T-helper 2 cell treated with Interferon-gamma antibody and Interleukin-4, amounts not matched to agents 100 ng/mL and 5 ng/mL, for 36 hours (primary cell): ENCODE data around the gene CFAP141. TPM values are rescaled to one million over a fixed set of nuclear protein-coding genes. Genes with fewer than 3 reads are reported as not detected.
"Not testable (repeated sequence)": the region's sequence is repeated elsewhere in the genome, so short reads cannot be mapped to it uniquely, and the experiment has no call there.

ENCODE experiments used
- intact Hi-C: fragments of 100-400 bp; cut with micrococcal nuclease; formaldehyde crosslinking; loops from one replicate; pipeline ENCODE4 v1.15.1; 2023
- total RNA-seq: library from RNA; stranded (reverse); gene quantifications from 2 replicates; pipeline ENCODE4 v1.2.3, GENCODE V29; 2022

CFAP141 gene
- total RNA-seq = 0.50 TPM in 1 of 2 replicates, not detected in the other

- intact Hi-C loops = no loop called here
These were observed at the start of gene CFAP141 for GRCh38 chr1:154206196-154206595. Gene CFAP141, minus strand, starts transcription at chr1:154206333. Its CDS starts 26 bp downstream, at chr1:154206307.

- intact Hi-C loops = no loop called here
These were observed 47.5 kb upstream of the CFAP141 start for GRCh38 chr1:154253671-154254070.

GRCh38 chr1:154241703-154242351, 35.7 kb upstream of the CFAP141 start:
- intact Hi-C loops = no loop called here

GRCh38 chr1:154240294-154240833, 34.2 kb upstream of the CFAP141 start:
- intact Hi-C loops = no loop called here

GRCh38 chr1:154239491-154239890, 33.4 kb upstream of the CFAP141 start:
- intact Hi-C loops = no loop called here

- intact Hi-C loops = no loop called here
These were observed 31.9 kb upstream of the CFAP141 start for GRCh38 chr1:154237880-154238506.

- intact Hi-C loops = no loop called here
These were observed 31.3 kb upstream of the CFAP141 start for GRCh38 chr1:154237435-154237834.

- intact Hi-C loops = no loop called here
These were observed 30.7 kb upstream of the CFAP141 start for GRCh38 chr1:154236855-154237254.

- intact Hi-C loops = not testable (repeated sequence)
These were observed 27.0 kb upstream of the CFAP141 start for GRCh38 chr1:154233127-154233526.

- intact Hi-C loops = not testable (repeated sequence)
These were observed 25.0 kb upstream of the CFAP141 start for GRCh38 chr1:154231112-154231511.

- intact Hi-C loops = no loop called here
These were observed 19.2 kb upstream of the CFAP141 start for GRCh38 chr1:154225370-154225769.

GRCh38 chr1:154223621-154224020, 17.5 kb upstream of the CFAP141 start:
- intact Hi-C loops = loop anchor here (5.0 kb wide), 1 partner anchor 384 kb away; the partner anchor contains the start of gene ADAR

GRCh38 chr1:154222918-154223317, 16.8 kb upstream of the CFAP141 start:
- intact Hi-C loops = loop anchor here (5.0 kb wide), 1 partner anchor 384 kb away; the partner anchor contains the start of gene ADAR

GRCh38 chr1:154222518-154222917, 16.4 kb upstream of the CFAP141 start:
- intact Hi-C loops = loop anchor here (5.0 kb wide), 1 partner anchor 385 kb away; the partner anchor contains the start of gene ADAR

- intact Hi-C loops = loop anchor here (1.0 to 5.0 kb wide), 5 partner anchors 39 to 386 kb away; partner anchors contain the start of genes ADAR, ATP8B2, HAX1 and UBE2Q1
These were observed 15.3 kb upstream of the CFAP141 start for GRCh38 chr1:154221278-154222001.

GRCh38 chr1:154220970-154221277, 14.8 kb upstream of the CFAP141 start:
- intact Hi-C loops = loop anchor here (1.0 to 5.0 kb wide), 5 partner anchors 39 to 386 kb away; partner anchors contain the start of genes ADAR, ATP8B2, HAX1 and UBE2Q1

GRCh38 chr1:154220071-154220969, 14.2 kb upstream of the CFAP141 start, which contains the start of gene UBAP2L:
Gene UBAP2L, plus strand, starts transcription at chr1:154220955. Its CDS starts 4,169 bp downstream, at chr1:154225124.
- intact Hi-C loops = loop anchor here (2.0 to 5.0 kb wide), 4 partner anchors 52 to 387 kb away; partner anchors contain the start of genes ADAR, ATP8B2, HAX1 and UBE2Q1

GRCh38 chr1:154219541-154219940, 13.4 kb upstream of the CFAP141 start:
- intact Hi-C loops = no loop called here

- intact Hi-C loops = no loop called here
These were observed 12.4 kb upstream of the CFAP141 start for GRCh38 chr1:154218545-154218944.

- intact Hi-C loops = no loop called here
These were observed 7.1 kb upstream of the CFAP141 start for GRCh38 chr1:154213274-154213673.
